Stimulated activated CD8-positive, alpha-beta memory T cell treated with anti-CD3 and anti-CD28 coated beads, Interleukin-4, amount 100 ng/mL, for 1 hour (primary cell): ENCODE data around the gene ABR.
A peak's percentile ranks its signal among the peaks of the same experiment; 100 is the strongest.

Experiments used
- DNase-seq, 2 donors: peaks; one replicate each; pipeline ENCODE4 v3.0.0-alpha.2; 2020; ENCODE audit warnings: low read depth in 2 of 2, low spot score in 1 of 2

Gene ABR

DNA sequence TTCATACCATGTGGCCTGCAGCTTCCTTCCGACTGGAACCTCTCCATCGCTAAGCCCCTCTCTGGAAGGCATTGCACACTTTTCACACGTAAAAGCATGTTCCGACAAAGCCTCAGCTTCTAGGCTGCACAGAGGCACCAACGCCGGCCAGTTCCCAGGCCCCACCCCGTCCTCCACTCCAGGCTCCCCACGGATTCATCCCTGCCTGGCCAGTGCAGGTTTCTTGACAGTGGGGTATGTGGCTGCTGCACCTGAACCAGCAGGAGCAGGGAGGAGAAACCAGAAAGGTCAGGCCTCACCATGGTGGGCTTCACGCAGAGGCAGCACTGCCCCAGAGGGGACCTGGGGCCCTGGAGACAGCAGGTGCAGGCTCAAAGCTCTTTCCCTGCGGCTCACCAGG, 168.6 kb downstream of the ABR start:
- no peak for DNase-seq

- no peak for DNase-seq
These were observed 169.2 kb downstream of the ABR start for GRCh38 chr17:1010586-1010985.

GRCh38 chr17:1010086-1010450, 169.7 kb downstream of the ABR start:
- DNase-seq, result no peak

DNA sequence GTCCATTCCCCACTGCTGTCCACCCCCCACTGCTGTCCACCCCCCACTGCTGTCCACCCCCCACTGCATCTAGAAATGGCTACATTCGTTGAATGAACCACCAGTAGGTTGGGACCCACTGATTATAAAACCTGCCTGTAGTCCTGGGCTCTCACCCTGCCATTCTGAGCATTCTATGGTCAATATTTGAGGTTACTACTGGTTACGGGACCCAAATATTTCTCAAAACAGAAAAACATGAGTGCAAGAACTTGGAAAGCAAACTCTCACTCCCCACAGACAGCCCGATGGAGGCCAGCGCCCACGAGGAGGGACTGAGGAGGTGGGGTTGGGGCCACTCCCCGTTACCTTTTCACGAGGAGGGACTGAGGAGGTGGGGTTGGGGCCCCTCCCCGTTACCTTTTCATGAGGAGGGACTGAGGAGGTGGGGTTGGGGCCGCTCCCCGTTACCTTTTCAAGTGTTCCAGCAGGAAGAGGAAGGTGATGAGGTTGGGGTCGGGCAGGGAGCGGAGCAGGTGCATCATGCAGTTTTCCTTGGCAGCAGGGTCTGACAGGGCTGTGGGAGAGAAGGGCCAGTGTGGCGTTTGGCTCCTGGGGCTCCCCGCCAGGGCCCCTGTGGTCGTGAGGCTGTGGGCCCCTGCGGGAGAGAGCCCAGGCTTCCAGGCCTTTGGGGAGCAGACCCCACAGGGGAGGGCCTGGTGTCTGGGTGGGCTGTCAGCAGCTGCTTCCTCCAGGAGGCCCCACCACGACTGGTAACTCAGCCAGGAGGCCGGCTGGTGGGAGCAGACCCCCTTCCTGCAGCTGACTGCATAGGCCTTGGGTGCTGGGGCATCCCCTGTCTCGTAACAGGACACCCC, 170.3 kb downstream of the ABR start:
- no peak for DNase-seq

DNA sequence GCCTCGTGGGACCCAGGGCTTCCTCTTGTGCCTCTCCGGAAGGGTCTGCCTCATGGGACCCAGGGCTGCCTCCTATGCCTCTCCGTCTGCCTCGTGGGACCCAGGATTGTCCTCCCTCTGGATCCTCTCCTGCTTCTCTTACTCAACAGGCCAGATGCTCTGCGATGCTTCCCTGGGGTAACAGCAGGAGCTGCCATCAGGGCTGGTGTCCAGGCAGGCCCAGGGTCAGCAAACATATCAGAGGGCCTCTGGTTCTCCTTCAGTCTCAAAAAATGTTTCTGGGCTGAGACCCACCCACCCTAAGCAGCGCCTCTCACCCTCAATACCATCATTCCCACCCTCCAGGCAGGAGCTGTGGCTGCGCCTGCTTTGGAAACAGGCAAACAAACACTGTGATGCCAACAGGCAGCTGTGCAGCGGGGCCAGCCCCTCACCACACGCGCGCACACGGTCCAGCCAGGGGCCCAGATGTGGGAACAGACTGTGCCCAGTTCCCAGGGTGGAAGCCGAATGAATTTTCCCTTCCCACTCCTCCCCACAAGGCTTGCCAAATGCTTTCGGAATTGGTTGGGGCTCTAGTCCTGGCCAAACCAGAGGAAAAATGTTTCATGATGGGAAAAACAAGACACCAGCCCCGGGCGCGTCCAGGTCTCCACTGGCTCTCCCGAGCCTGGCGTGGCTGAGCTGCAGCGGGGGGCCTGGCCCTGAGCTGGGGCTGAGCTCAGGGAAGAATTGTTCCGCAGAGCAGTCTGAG, 171.6 kb downstream of the ABR start:
- no peak for DNase-seq

- no peak for DNase-seq
These were observed 172.3 kb downstream of the ABR start for GRCh38 chr17:1007310-1008007.

DNA sequence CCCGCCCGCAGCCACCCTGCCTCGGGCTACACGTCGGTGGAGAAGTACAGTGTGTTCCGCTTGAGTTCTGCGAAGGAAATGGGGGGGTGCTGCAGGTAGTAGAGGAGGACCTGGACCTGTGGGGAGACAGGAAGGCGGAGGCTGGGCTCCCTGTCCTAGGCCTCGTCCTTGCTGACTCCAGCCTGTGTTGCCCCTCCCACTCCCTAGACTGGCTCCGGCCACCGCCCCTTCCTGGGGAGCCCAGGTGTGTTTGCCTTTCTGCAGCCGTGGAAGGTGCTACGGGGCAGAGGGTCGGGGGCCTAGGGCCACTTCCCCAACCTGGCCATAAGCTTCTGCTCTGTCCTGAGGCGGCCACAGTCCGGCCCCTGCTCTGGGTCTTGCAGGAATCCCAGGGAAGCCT, 173.7 kb downstream of the ABR start:
- DNase-seq, result no peak

- DNase-seq, result no peak
These were observed 174.3 kb downstream of the ABR start for GRCh38 chr17:1005361-1005946.

DNA sequence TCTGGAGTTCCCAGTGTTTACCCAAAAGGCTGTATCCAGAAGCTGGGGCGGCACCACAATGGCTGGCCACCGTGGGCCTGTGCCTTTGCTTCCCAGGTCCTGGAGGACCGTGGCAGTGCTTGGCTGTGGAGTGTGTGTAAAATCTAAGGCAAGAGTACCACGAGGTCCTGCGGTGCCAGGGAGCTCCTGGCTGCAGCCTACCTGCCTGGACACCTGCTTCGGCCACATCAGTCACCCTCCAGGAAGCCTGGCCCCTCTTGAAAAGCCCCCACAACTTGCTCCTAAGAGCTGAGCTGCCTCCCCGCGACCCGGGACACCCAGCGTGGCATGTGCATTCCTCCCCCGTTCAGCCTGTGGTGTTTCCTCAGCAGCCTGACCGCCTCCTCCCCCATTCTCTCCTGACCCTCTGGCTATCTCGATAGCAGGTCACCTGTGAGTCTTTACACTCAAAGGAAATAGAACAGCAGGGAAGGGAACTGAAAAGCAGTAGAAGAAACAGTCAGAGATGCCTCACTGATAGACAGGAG, 174.9 kb downstream of the ABR start:
- DNase-seq, result no peak

GRCh38 chr17:1003972-1004768, 175.6 kb downstream of the ABR start:
- DNase-seq, result no peak

- no peak for DNase-seq
These were observed 176.2 kb downstream of the ABR start for GRCh38 chr17:1003633-1003971.

DNA sequence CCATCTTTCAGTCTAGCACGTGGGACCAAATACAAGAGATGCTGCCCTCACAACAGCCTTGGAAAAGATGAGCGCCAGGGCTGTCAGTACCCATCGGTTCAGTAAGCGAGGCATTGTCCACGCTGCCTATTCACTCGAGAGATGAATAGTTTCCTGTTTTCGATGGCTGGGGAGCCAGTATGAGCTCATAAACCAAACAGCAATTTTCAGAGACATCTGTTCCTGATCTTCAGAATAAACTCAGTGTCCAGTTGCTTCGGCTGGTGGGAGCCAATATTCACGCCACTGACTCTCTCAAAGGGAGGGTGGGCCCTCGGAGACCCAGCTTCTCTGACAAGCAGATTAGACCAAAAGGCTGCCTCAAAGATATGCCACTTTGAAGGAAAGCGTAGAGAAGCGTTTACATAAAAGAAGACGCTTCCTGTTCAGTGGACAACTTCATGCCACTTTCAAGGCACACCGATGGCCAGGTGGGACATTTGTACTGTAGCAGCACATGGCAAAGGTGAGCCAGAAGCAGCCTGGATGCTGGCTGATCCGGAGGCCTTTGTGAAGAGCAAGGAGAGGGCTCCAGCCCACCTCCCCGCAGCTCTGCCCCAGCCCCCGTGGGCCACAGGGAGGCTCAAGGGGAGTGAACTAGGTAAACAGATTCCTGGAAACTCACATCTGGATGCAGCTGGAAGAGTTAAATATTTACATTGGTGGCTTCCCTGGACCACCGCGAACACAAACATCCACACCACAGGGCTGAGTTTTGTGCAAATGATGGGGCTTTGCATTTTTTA, 176.8 kb downstream of the ABR start:
- DNase-seq, result no peak

- no peak for DNase-seq
These were observed 177.4 kb downstream of the ABR start for GRCh38 chr17:1002412-1002753.

DNA sequence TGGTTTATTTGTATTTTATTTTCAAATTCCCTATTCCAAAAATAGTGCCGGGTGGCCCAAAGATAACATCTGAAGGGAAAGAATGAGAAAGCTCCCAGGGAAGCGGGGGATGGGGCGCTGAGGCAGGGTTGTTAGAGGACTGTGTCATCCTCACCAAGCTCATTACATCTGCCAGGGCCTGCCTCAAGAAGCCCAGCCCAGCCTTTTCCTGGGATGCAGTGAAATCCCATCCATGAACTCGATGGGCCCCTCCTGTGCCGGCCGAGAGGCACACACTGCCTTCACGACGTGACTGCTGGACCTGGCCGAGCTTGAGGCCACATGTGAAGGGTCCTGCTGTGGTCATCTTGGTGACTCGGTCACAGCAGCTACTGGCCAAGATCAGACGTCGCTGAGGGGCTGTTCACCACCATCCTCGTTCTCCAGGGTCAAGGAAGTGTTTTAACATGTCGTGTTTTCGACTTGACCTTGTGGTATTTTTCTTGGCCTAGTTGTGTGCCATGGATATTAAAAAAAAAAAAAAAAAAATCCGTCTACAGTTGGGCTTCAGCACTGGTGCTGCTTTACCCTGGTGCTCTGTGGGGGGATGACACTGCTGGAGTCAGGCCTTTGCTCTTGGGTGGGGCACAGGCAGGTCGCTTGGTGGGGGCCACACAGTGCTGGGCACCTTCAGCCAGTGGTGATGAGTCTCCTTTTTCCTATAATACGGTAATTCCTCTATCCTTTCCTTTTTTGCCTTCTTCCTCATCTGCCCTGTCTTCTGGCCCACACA, 178.0 kb downstream of the ABR start:
- DNase-seq, result no peak

GRCh38 chr17:1000597-1001461, 179.0 kb downstream of the ABR start:
- DNase-seq, result no peak

- DNase-seq, result no peak
These were observed 181.7 kb downstream of the ABR start for GRCh38 chr17:998111-998510.

DNA sequence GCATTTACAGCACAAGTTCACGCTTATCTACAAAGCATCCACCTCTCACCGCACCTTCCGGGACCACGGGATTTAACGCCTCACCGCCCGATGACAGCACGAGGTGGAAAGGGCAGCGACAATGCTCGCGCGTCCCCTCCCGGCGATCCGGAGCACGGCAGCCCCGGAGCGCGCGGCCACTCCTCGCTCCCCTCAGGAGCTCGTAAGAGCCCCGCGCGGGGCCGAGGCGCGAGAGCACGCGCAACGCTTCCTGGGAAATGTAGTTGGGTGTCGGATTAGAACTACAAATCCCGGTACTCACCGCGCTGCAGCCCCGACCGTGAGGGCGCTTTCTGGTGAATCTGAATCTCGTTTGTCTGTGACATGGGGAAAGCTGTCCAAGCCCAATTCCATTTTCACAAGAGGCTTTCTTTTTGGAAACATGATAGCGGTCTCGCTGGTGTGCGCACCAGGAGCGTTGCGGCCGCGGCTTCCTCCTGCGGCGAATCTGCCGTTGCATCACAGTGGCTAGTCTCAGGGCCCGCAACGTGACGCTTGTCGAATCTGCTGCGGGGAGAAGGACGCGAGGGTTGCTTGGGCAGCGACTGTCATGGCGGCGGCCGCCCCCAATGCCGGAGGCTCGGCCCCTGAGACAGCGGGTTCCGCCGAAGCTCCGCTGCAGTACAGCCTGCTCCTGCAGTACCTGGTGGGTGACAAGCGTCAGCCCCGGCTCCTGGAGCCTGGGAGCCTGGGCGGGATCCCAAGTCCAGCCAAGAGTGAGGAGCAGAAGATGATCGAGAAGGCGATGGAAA, 183.0 kb downstream of the ABR start, which contains the start of gene TIMM22:
Gene TIMM22, plus strand, starts transcription at position 576 of the 791 bp plus-strand sequence. Its CDS starts 14 bp downstream, at position 590.
- DNase-seq, result peak; percentile 67 to 80
